Measurements from ENCODE around the gene PLCB2. TPM values are rescaled to one million over a fixed set of nuclear protein-coding genes. Genes with fewer than 3 reads are reported as not detected.
A peak's percentile ranks its signal among the peaks of the same experiment; 100 is the strongest.

Gene PLCB2
- total and polyA plus RNA-seq, 8 donors, result 13.5 to 86.4 (median 14.9) TPM

GRCh38 chr15:40329804-40330203 is 22.1 kb upstream of the PLCB2 start:
- no peak for TF ChIP-seq CTCF (IDR thresholded peaks at IDR 0.05)
- Histone ChIP-seq H3K4me3 (no peak overlapping the region), H3K27me3 (no peaks in the 10 kb centered on the region), H3K36me3 (peaks cover 0 to 8% of the 10 kb centered on the region in 2 donors), H3K9me3 (no peaks in the 10 kb centered on the region), H3K27ac (peak overlapping the region; percentile 41 to 63), H3K4me1 (peaks cover 28 to 98% of the 10 kb centered on the region in 2 donors)
- ATAC-seq (no peak), DNase-seq (no peak)
- intact Hi-C loops (cut with DNase I), result no loop called here

GRCh38 chr15:40328751-40329150 is 21.0 kb upstream of the PLCB2 start:
- DNase-seq, result no peak
- H3K36me3 ChIP-seq, result peaks cover 0 to 8% of the 10 kb centered on the region in 2 donors
- no peaks in the 10 kb centered on the region for H3K27me3 ChIP-seq
- peaks cover 26 to 93% of the 10 kb centered on the region in 2 donors for H3K4me1 ChIP-seq
- H3K4me3 ChIP-seq, result no peak overlapping the region
- intact Hi-C loops (cut with DNase I), result no loop called here
- no peaks in the 10 kb centered on the region for H3K9me3 ChIP-seq
- no peak for ATAC-seq
- TF ChIP-seq CTCF (IDR thresholded peaks at IDR 0.05), result no peak
- H3K27ac ChIP-seq, result no peak overlapping the region

- H3K27me3 ChIP-seq, result no peaks in the 10 kb centered on the region
- peaks cover 0 to 8% of the 10 kb centered on the region in 2 donors for H3K36me3 ChIP-seq
- H3K4me1 ChIP-seq, result peaks cover 26 to 89% of the 10 kb centered on the region in 2 donors
- no peak for DNase-seq
- TF ChIP-seq CTCF (IDR thresholded peaks at IDR 0.05), result no peak
- intact Hi-C loops (cut with DNase I), result no loop called here
- ATAC-seq, result no peak
- no peaks in the 10 kb centered on the region for H3K9me3 ChIP-seq
- no peak overlapping the region for H3K4me3 ChIP-seq
- H3K27ac ChIP-seq, result no peak overlapping the region
These were observed 20.4 kb upstream of the PLCB2 start for GRCh38 chr15:40328176-40328575.

GRCh38 chr15:40327457-40327856 is 19.7 kb upstream of the PLCB2 start:
- no peak overlapping the region for H3K4me3 ChIP-seq
- no peak for ATAC-seq
- H3K4me1 ChIP-seq, result peaks cover 26 to 88% of the 10 kb centered on the region in 2 donors
- no peaks in the 10 kb centered on the region for H3K9me3 ChIP-seq
- intact Hi-C loops (cut with DNase I), result no loop called here
- H3K27me3 ChIP-seq, result no peaks in the 10 kb centered on the region
- no peak overlapping the region for H3K27ac ChIP-seq
- DNase-seq, result peak in 1 of 4 donors; percentile 26
- H3K36me3 ChIP-seq, result peaks cover 0 to 8% of the 10 kb centered on the region in 2 donors
- TF ChIP-seq CTCF (IDR thresholded peaks at IDR 0.05), result no peak

GRCh38 chr15:40325700-40326099 is 18.0 kb upstream of the PLCB2 start:
- Histone ChIP-seq H3K27ac (peak overlapping the region in 1 of 2 donors; percentile 21), H3K27me3 (no peaks in the 10 kb centered on the region), H3K4me1 (peaks cover 23 to 77% of the 10 kb centered on the region in 2 donors), H3K36me3 (peaks cover 0 to 8% of the 10 kb centered on the region in 2 donors), H3K9me3 (no peaks in the 10 kb centered on the region), H3K4me3 (peak overlapping the region in 1 of 2 donors; percentile 86)
- TF ChIP-seq CTCF (IDR thresholded peaks at IDR 0.05), result no peak
- ATAC-seq (no peak), DNase-seq (no peak)
- intact Hi-C loops (cut with DNase I), result no loop called here

Measured in left lung (tissue), 10 donors.